Neural crest cell (in vitro differentiated cells): ENCODE measurements around the gene MAGEC2. TPM values are rescaled to one million over a fixed set of nuclear protein-coding genes. Genes with fewer than 3 reads are reported as not detected.

Source experiments
- DNase-seq: peaks from one replicate; pipeline ENCODE4 v3.0.0; 2021; ENCODE audit warnings: low read depth, mixed read lengths, low spot score
- H3K27ac Mint-ChIP-seq: one replicate; pipeline ENCODE4 v1.8.0; 2021; ENCODE audit warnings: mild to moderate bottlenecking, mixed read lengths; ENCODE audit not compliant: unreplicated experiment
- H3K27me3 Mint-ChIP-seq: 2 replicates; pipeline ENCODE4 v1.8.0; 2021; ENCODE audit warnings: low read depth, mild to moderate bottlenecking, mixed read lengths
- H3K36me3 Mint-ChIP-seq: 2 replicates; pipeline ENCODE4 v1.8.0; 2021; ENCODE audit warnings: low read depth, mild to moderate bottlenecking, mixed read lengths
- H3K4me1 Mint-ChIP-seq: 2 replicates; pipeline ENCODE4 v1.8.0; 2021; ENCODE audit warnings: mixed read lengths
- H3K4me3 Mint-ChIP-seq: one replicate; pipeline ENCODE4 v1.8.0; 2021; ENCODE audit warnings: mild to moderate bottlenecking, mixed read lengths
- H3K9me3 Mint-ChIP-seq: 2 replicates; pipeline ENCODE4 v1.8.0; 2021; ENCODE audit warnings: mixed read lengths
- CTCF ChIP-seq: fragments of 200-600 bp; sonication (generic); conservative IDR thresholded peaks from 2 replicates; pipeline ENCODE4 v1.5.0; 2021; ENCODE audit warnings: antibody characterized with exemption, mild to moderate bottlenecking
- total RNA-seq: library from RNA; stranded (reverse); gene quantifications from 2 replicates; pipeline ENCODE4 v1.2.1, GENCODE V29; 2021

Gene MAGEC2
- total RNA-seq, 1 donor from 2014 or later: not detected

GRCh38 chrX:142184756-142185602, 20.1 kb downstream of the MAGEC2 start:
- H3K4me1 Mint-ChIP-seq: peaks cover 5% of the 10 kb centered on the region
- no peaks in the 10 kb centered on the region for H3K27me3 Mint-ChIP-seq
- peak overlapping the region; percentile 25 for H3K4me3 Mint-ChIP-seq
- DNase-seq: no peak
- no peak overlapping the region for H3K27ac Mint-ChIP-seq
- peaks cover 3% of the 10 kb centered on the region for H3K36me3 Mint-ChIP-seq
- no peak for TF ChIP-seq CTCF
- peaks cover 10% of the 10 kb centered on the region for H3K9me3 Mint-ChIP-seq

GRCh38 chrX:142156567-142156966, 48.5 kb downstream of the MAGEC2 start:
- Mint-ChIP-seq H3K36me3 (no peaks in the 10 kb centered on the region), H3K27ac (no peak overlapping the region), H3K27me3 (peaks cover 2% of the 10 kb centered on the region), H3K9me3 (peaks cover 13% of the 10 kb centered on the region), H3K4me1 (no peaks in the 10 kb centered on the region), H3K4me3 (no peak overlapping the region)
- DNase-seq: no peak
- TF ChIP-seq CTCF: no peak
